ENCODE results near the gene FASN.

- TF ChIP-seq POLR2AphosphoS5 (IDR thresholded peaks at IDR 0.05) (no peak), POLR2A (IDR thresholded peaks at IDR 0.05) (no peak)
- TF ChIP-seq, protein P1, sequence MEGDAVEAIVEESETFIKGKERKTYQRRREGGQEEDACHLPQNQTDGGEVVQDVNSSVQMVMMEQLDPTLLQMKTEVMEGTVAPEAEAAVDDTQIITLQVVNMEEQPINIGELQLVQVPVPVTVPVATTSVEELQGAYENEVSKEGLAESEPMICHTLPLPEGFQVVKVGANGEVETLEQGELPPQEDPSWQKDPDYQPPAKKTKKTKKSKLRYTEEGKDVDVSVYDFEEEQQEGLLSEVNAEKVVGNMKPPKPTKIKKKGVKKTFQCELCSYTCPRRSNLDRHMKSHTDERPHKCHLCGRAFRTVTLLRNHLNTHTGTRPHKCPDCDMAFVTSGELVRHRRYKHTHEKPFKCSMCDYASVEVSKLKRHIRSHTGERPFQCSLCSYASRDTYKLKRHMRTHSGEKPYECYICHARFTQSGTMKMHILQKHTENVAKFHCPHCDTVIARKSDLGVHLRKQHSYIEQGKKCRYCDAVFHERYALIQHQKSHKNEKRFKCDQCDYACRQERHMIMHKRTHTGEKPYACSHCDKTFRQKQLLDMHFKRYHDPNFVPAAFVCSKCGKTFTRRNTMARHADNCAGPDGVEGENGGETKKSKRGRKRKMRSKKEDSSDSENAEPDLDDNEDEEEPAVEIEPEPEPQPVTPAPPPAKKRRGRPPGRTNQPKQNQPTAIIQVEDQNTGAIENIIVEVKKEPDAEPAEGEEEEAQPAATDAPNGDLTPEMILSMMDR (IDR thresholded peaks at IDR 0.05): no peak
Measured at GRCh38 chr17:82127704-82128103, 29.7 kb upstream of the FASN start.
